AG09319 (cell line): Measurements from ENCODE around the gene CYP2W1.

Experiments
- DNase-seq: peaks from one replicate; pipeline ENCODE4 v3.0.0-alpha.2; 2010; ENCODE audit warnings: low read depth; ENCODE audit errors: extremely low read depth
- CTCF ChIP-seq: IDR thresholded peaks from 2 replicates; pipeline ENCODE4 v1.5.1; 2011; ENCODE audit warnings: low read depth, mild to moderate bottlenecking, inconsistent platforms, low read length, moderate library complexity

CYP2W1 gene

GRCh38 chr7:992709-993607 is 10.0 kb downstream of the CYP2W1 start:
- DNase-seq, result peak; percentile 92

GRCh38 chr7:994592-995308 is 11.8 kb downstream of the CYP2W1 start:
- no peak for DNase-seq

More at GRCh38 chr7:992709-993607, 10.0 kb downstream of the CYP2W1 start:
- no peak; the same call in none of the 2 replicates for TF ChIP-seq CTCF

GRCh38 chr7:995571-995970 is 12.6 kb downstream of the CYP2W1 start:
- no peak for DNase-seq
- TF ChIP-seq CTCF, result no peak

More at GRCh38 chr7:994592-995308, 11.8 kb downstream of the CYP2W1 start:
- TF ChIP-seq CTCF, result no peak

- DNase-seq, result no peak
- no peak for TF ChIP-seq CTCF
These were observed 13.3 kb downstream of the CYP2W1 start for GRCh38 chr7:996079-996872.

GRCh38 chr7:997404-998395 is 14.7 kb downstream of the CYP2W1 start:
- TF ChIP-seq CTCF, result no peak
- no peak for DNase-seq

GRCh38 chr7:999149-999879 is 16.3 kb downstream of the CYP2W1 start:
- DNase-seq, result no peak
- TF ChIP-seq CTCF, result no peak
